ENCODE measurements around the gene NR4A3.
A peak's percentile ranks its signal among the peaks of the same experiment; 100 is the strongest.
"Not testable (repeated sequence)": the region's sequence is repeated elsewhere in the genome, so short reads cannot be mapped to it uniquely, and the experiment has no call there.

Gene NR4A3

GRCh38 chr9:99821396-99822108, at the start of gene NR4A3:
Gene NR4A3 (plus strand): TSS chr9:99821885. CDS start chr9:99828043, 6,158 bp downstream.
- DNase-seq, result peak; percentile 90 to 99 (median 96)
- intact Hi-C loops (cut with DNase I), result loop anchor here (2.0 to 5.0 kb wide), 2 partner anchors 86 to 599 kb away; partner anchors contain the start of genes SEC61B and STX17

GRCh38 chr9:99773468-99774138, 48.1 kb upstream of the NR4A3 start:
- intact Hi-C loops (cut with DNase I), result no loop called here
- DNase-seq, result no peak

- no peak for DNase-seq
- intact Hi-C loops (cut with DNase I), result no loop called here
Measured at GRCh38 chr9:99778308-99778707, 43.4 kb upstream of the NR4A3 start.

GRCh38 chr9:99778836-99779235, 42.8 kb upstream of the NR4A3 start:
- DNase-seq, result no peak
- intact Hi-C loops (cut with DNase I), result no loop called here

- intact Hi-C loops (cut with DNase I), result no loop called here
- DNase-seq, result no peak
Measured at GRCh38 chr9:99779277-99779676, 42.4 kb upstream of the NR4A3 start.

- DNase-seq; intact Hi-C loops (cut with DNase I): not testable (repeated sequence)
Measured at GRCh38 chr9:99782349-99782748, 39.3 kb upstream of the NR4A3 start.

GRCh38 chr9:99782962-99783718, 38.5 kb upstream of the NR4A3 start:
- intact Hi-C loops (cut with DNase I), result no loop called here
- no peak for DNase-seq

- intact Hi-C loops (cut with DNase I), result no loop called here
- no peak for DNase-seq
Measured at GRCh38 chr9:99783799-99784198, 37.9 kb upstream of the NR4A3 start.

- intact Hi-C loops (cut with DNase I), result no loop called here
- DNase-seq, result no peak
Measured at GRCh38 chr9:99785010-99785590, 36.6 kb upstream of the NR4A3 start.

- intact Hi-C loops (cut with DNase I), result no loop called here
Measured at GRCh38 chr9:99787556-99787955, 34.1 kb upstream of the NR4A3 start.

GRCh38 chr9:99793528-99793927, 28.2 kb upstream of the NR4A3 start:
- intact Hi-C loops (cut with DNase I), result no loop called here
- no peak for DNase-seq

More at GRCh38 chr9:99787556-99787955, 34.1 kb upstream of the NR4A3 start:
- DNase-seq, result no peak

- intact Hi-C loops (cut with DNase I), result no loop called here
- DNase-seq, result peak in 23 of 42 donors; percentile 4 to 67 (median 25)
Measured at GRCh38 chr9:99796231-99796630, 25.5 kb upstream of the NR4A3 start.

- intact Hi-C loops (cut with DNase I), result no loop called here
- DNase-seq, result no peak
Measured at GRCh38 chr9:99801775-99802174, 19.9 kb upstream of the NR4A3 start.

GRCh38 chr9:99803694-99804093, 18.0 kb upstream of the NR4A3 start:
- intact Hi-C loops (cut with DNase I), result no loop called here

GRCh38 chr9:99807276-99807852, 14.3 kb upstream of the NR4A3 start:
- intact Hi-C loops (cut with DNase I), result no loop called here
- DNase-seq, result peak in 40 of 42 donors; percentile 32 to 91 (median 72)

More at GRCh38 chr9:99803694-99804093, 18.0 kb upstream of the NR4A3 start:
- no peak for DNase-seq

- intact Hi-C loops (cut with DNase I), result no loop called here
- no peak for DNase-seq
Measured at GRCh38 chr9:99807956-99808355, 13.7 kb upstream of the NR4A3 start.

GRCh38 chr9:99808454-99808853, 13.2 kb upstream of the NR4A3 start:
- DNase-seq, result no peak
- intact Hi-C loops (cut with DNase I), result no loop called here

GRCh38 chr9:99809586-99810319, 11.9 kb upstream of the NR4A3 start:
- no peak for DNase-seq

More at GRCh38 chr9:99809586-99810319, 11.9 kb upstream of the NR4A3 start:
- intact Hi-C loops (cut with DNase I), result no loop called here

Measured in head of caudate nucleus (tissue), 42 donors.